Chondrocyte (in vitro differentiated cells): Measurements from ENCODE around the gene ZNF80. TPM values are rescaled to one million over a fixed set of nuclear protein-coding genes. Genes with fewer than 3 reads are reported as not detected.

ENCODE experiments used
- DNase-seq: peaks from one replicate; pipeline ENCODE4 v3.0.0; 2021; ENCODE audit warnings: mixed read lengths, low spot score
- H3K27ac Mint-ChIP-seq: one replicate; pipeline ENCODE4 v1.8.0; 2021; ENCODE audit warnings: mild to moderate bottlenecking, moderate library complexity, mixed read lengths; ENCODE audit not compliant: unreplicated experiment
- H3K27me3 Mint-ChIP-seq: 2 replicates; pipeline ENCODE4 v1.8.0; 2021; ENCODE audit warnings: low read depth, mixed read lengths
- H3K36me3 Mint-ChIP-seq: 2 replicates; pipeline ENCODE4 v1.8.0; 2021; ENCODE audit warnings: low read depth, mixed read lengths
- H3K4me1 Mint-ChIP-seq: 2 replicates; pipeline ENCODE4 v1.8.0; 2021; ENCODE audit warnings: low read depth, mild to moderate bottlenecking, mixed read lengths
- H3K4me3 Mint-ChIP-seq: one replicate; pipeline ENCODE4 v1.8.0; 2021; ENCODE audit warnings: mild to moderate bottlenecking, moderate library complexity, mixed read lengths; ENCODE audit not compliant: unreplicated experiment
- H3K9me3 Mint-ChIP-seq: 2 replicates; pipeline ENCODE4 v1.8.0; 2021; ENCODE audit warnings: low read depth, mixed read lengths
- total RNA-seq: library from RNA; stranded (reverse); gene quantifications from 3 replicates; pipeline ENCODE4 v1.2.1, GENCODE V29; 2021
- TF ChIP-seq, protein P1 (sequence below): fragments of 200-600 bp; sonication (generic); IDR thresholded peaks from 2 replicates; pipeline ENCODE4 v1.5.0; 2021; ENCODE audit warnings: antibody characterized with exemption, mild to moderate bottlenecking, moderate library complexity

Gene ZNF80
- total RNA-seq, 1 donor from 2014 or later, result not detected

DNA sequence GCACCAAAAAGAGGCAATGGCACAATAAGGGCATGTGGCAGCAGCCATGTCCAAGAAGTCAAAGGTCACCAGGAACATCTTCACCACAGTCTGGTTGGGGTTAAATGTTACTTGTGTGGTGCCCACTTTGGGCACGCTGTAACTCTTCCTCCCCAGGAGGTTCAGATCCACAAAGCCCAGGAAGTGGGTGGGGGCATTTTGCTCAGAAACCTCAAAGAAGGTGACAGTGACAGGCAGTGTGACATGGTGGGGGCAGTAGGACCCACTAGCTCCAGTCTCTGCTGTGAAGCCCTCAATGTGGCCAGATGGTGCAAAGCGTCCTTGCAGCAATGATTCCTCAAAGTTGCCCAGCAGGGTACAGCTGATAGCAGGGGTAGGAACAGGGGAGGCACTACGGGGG is 5.8 kb downstream of the ZNF80 start:
- no peak for DNase-seq
- TF ChIP-seq, protein P1, sequence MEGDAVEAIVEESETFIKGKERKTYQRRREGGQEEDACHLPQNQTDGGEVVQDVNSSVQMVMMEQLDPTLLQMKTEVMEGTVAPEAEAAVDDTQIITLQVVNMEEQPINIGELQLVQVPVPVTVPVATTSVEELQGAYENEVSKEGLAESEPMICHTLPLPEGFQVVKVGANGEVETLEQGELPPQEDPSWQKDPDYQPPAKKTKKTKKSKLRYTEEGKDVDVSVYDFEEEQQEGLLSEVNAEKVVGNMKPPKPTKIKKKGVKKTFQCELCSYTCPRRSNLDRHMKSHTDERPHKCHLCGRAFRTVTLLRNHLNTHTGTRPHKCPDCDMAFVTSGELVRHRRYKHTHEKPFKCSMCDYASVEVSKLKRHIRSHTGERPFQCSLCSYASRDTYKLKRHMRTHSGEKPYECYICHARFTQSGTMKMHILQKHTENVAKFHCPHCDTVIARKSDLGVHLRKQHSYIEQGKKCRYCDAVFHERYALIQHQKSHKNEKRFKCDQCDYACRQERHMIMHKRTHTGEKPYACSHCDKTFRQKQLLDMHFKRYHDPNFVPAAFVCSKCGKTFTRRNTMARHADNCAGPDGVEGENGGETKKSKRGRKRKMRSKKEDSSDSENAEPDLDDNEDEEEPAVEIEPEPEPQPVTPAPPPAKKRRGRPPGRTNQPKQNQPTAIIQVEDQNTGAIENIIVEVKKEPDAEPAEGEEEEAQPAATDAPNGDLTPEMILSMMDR, result no peak
- no peak overlapping the region for H3K4me3 Mint-ChIP-seq
- no peaks in the 10 kb centered on the region for H3K4me1 Mint-ChIP-seq
- H3K27ac Mint-ChIP-seq, result no peak overlapping the region
- no peaks in the 10 kb centered on the region for H3K36me3 Mint-ChIP-seq
- H3K27me3 Mint-ChIP-seq, result peaks cover 15% of the 10 kb centered on the region
- H3K9me3 Mint-ChIP-seq, result no peaks in the 10 kb centered on the region

DNA sequence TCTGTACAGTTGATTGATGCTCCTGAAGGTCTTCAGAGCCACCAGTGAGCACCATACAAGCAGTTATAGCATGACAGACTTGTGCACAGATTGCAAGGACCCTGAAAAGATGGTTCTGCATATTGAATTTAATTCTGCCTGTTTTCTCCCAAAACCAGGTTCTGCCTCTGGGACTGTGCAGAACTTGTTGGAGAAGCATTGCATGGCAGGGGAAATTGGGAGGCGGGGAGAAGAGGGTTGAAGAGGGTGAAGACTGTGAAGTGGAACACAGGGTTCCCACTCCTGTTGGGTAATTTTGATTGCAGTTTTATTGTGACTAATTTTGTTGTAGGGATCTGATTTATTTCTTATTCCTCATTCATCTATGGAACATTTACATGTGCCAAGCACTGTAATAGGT is 10.3 kb downstream of the ZNF80 start:
- H3K27me3 Mint-ChIP-seq, result peaks cover 12% of the 10 kb centered on the region
- H3K27ac Mint-ChIP-seq, result no peak overlapping the region
- DNase-seq, result no peak
- TF ChIP-seq, protein P1, result no peak
- H3K36me3 Mint-ChIP-seq, result peaks cover 1% of the 10 kb centered on the region
- peaks cover 19% of the 10 kb centered on the region for H3K9me3 Mint-ChIP-seq
- H3K4me1 Mint-ChIP-seq, result no peaks in the 10 kb centered on the region
- no peak overlapping the region for H3K4me3 Mint-ChIP-seq

DNA sequence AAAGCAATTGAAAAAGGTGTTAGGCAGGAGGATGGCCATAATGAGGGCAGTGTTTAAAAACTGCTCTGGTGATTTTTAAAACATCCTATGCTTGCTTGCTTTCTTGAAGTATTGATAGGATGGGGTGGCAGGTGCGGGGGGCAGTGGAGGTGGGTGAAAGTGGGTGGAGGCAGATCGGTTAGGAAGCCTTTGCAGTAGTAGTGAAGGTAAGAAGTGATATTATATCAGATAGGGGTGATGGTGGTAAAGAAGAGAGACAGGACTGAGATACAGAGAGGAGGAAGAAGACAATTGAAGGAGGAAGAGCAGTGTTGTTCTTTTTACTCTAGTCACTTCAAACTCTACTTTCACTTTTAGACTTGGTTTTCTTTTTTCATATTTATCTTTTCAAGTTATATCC is 11.1 kb downstream of the ZNF80 start:
- no peak for DNase-seq
- Mint-ChIP-seq H3K9me3 (peaks cover 19% of the 10 kb centered on the region), H3K4me1 (no peaks in the 10 kb centered on the region), H3K27me3 (peaks cover 12% of the 10 kb centered on the region), H3K4me3 (no peak overlapping the region), H3K27ac (no peak overlapping the region), H3K36me3 (peaks cover 1% of the 10 kb centered on the region)
- TF ChIP-seq, protein P1, result no peak

DNA sequence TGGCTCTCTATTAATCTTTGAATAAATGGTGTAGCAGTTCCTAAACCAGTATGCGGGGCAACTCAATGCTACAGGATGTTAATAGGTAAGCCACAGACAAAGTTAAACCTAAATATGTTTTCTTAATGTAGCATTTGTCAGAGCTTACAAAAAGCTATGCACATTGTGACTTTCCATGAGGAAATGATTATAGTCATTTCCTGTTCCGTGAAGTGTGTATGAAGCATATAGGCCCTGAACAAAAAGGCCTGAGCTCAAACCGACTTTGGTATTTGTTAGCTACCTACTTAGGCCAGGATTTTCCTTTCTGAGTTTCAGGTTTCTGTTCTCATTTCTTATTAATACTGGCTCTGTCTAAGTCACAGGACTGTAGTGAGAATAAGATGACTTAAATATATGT is 14.2 kb downstream of the ZNF80 start:
- TF ChIP-seq, protein P1, result no peak
- Mint-ChIP-seq H3K4me3 (no peak overlapping the region), H3K9me3 (peaks cover 19% of the 10 kb centered on the region), H3K27me3 (peaks cover 21% of the 10 kb centered on the region), H3K4me1 (no peaks in the 10 kb centered on the region), H3K27ac (no peak overlapping the region), H3K36me3 (peaks cover 1% of the 10 kb centered on the region)
- no peak for DNase-seq

DNA sequence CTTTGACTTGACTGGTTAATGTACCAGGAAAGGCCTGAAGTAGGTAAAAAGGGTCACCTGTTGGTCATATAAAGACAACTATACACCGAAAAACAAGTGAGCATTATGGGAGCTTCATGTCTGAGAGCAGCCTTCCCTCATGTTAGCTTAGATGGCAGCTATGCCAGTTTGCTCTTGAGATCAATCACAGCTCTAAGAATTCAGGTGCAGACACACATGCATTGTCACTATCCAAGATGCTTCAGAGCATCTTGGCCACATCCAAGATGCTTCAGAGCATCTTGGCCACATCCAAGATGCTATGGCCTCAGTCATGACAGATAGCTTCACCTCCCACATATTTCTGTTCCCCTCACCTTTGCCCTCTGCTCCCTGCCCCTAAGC is 15.5 kb downstream of the ZNF80 start:
- TF ChIP-seq, protein P1, result no peak
- H3K4me3 Mint-ChIP-seq, result no peak overlapping the region
- peaks cover 19% of the 10 kb centered on the region for H3K9me3 Mint-ChIP-seq
- DNase-seq, result no peak
- peaks cover 11% of the 10 kb centered on the region for H3K27me3 Mint-ChIP-seq
- no peaks in the 10 kb centered on the region for H3K4me1 Mint-ChIP-seq
- H3K36me3 Mint-ChIP-seq, result peaks cover 1% of the 10 kb centered on the region
- H3K27ac Mint-ChIP-seq, result no peak overlapping the region
